GM18873 (cell line): ENCODE measurements around the gene PRXL2B.

ENCODE experiments used
- ATAC-seq: cut with Tn5 transposase; IDR thresholded peaks from one replicate; pipeline ENCODE4 v1.9.1; 2021; ENCODE audit warnings: mild to moderate bottlenecking, moderate library complexity, moderate number of reproducible peaks; ENCODE audit not compliant: unreplicated experiment, low FRiP score

PRXL2B gene

GRCh38 chr1:2596530-2597333, 10.2 kb downstream of the PRXL2B start:
- no peak for ATAC-seq

- ATAC-seq, result no peak
These were observed 11.1 kb downstream of the PRXL2B start for GRCh38 chr1:2597441-2598328.

GRCh38 chr1:2598329-2598931, 11.9 kb downstream of the PRXL2B start:
- ATAC-seq, result no peak

GRCh38 chr1:2601721-2602303, 15.2 kb downstream of the PRXL2B start:
- ATAC-seq, result no peak

GRCh38 chr1:2602311-2602835, 15.8 kb downstream of the PRXL2B start:
- no peak for ATAC-seq

- no peak for ATAC-seq
These were observed 16.4 kb downstream of the PRXL2B start for GRCh38 chr1:2602866-2603520.

GRCh38 chr1:2603521-2604155, 17.1 kb downstream of the PRXL2B start:
- no peak for ATAC-seq

- no peak for ATAC-seq
These were observed 17.7 kb downstream of the PRXL2B start for GRCh38 chr1:2604156-2604843.

- no peak for ATAC-seq
These were observed 18.4 kb downstream of the PRXL2B start for GRCh38 chr1:2604844-2605508.

- no peak for ATAC-seq
These were observed 19.2 kb downstream of the PRXL2B start for GRCh38 chr1:2605509-2606395.

GRCh38 chr1:2606396-2606880, 19.9 kb downstream of the PRXL2B start:
- no peak for ATAC-seq

- no peak for ATAC-seq
These were observed 20.5 kb downstream of the PRXL2B start for GRCh38 chr1:2606881-2607621.

GRCh38 chr1:2607641-2608091, 21.1 kb downstream of the PRXL2B start:
- ATAC-seq, result no peak

GRCh38 chr1:2609319-2610035, 22.9 kb downstream of the PRXL2B start:
- ATAC-seq, result no peak

GRCh38 chr1:2610036-2610959, 23.7 kb downstream of the PRXL2B start:
- ATAC-seq, result no peak
